PC-9 (cell line): ENCODE results near the gene SC5D. TPM values are rescaled to one million over a fixed set of nuclear protein-coding genes. Genes with fewer than 3 reads are reported as not detected.

Experiments used
- BruUV-seq: library from RNA; stranded (reverse); fragments of 400-500 nt; replicated peaks from 2 replicates; lab custom pipeline; 2021; lab: Mats Ljungman, UMichigan
- CTCF ChIA-PET: fragments of 300-600 bp; sonication (Branson Sonifier 250); formaldehyde crosslinking; loops from one replicate; lab custom pipeline; 2022; ENCODE audit warnings: antibody characterized with exemption; lab: Charles Lee
- POLR2A ChIA-PET: fragments of 300-600 bp; sonication (Branson Sonifier 250); formaldehyde crosslinking; loops from one replicate; lab custom pipeline; 2022; ENCODE audit warnings: antibody characterized with exemption; ENCODE audit not compliant: unreplicated experiment; lab: Charles Lee
- DNase-seq, 2 experiments: peaks; one replicate each; pipeline versions ENCODE4 v3.0.0 to v3.0.0-alpha.2; 2015 to 2022; ENCODE audit warnings: mixed read lengths in 1 of 2
- H2AFZ ChIP-seq: fragments of 200-600 bp; sonication (generic); 2 replicates; pipeline ENCODE4 v1.8.1; 2017; ENCODE audit warnings: antibody characterized with exemption
- H3F3A ChIP-seq: fragments of 200-600 bp; sonication (generic); 2 replicates; pipeline ENCODE4 v1.8.1; 2017; ENCODE audit warnings: antibody characterized with exemption, mild to moderate bottlenecking, low read depth; ENCODE audit not compliant: insufficient read depth
- H3K27ac ChIP-seq: fragments of 200-600 bp; sonication (generic); 2 replicates; pipeline ENCODE4 v1.6.1; 2016; ENCODE audit warnings: mixed run types
- H3K27me3 ChIP-seq: fragments of 200-600 bp; sonication (generic); 2 replicates; pipeline ENCODE4 v1.6.1; 2016; ENCODE audit warnings: low read depth, mixed run types; ENCODE audit not compliant: insufficient read depth
- H3K36me3 ChIP-seq: fragments of 200-600 bp; sonication (generic); 2 replicates; pipeline ENCODE4 v1.6.1; 2016; ENCODE audit warnings: low read depth, mixed run types
- H3K4me1 ChIP-seq: fragments of 200-600 bp; sonication (generic); replicated peaks from 2 replicates; pipeline ENCODE4 v1.6.1; 2016; ENCODE audit warnings: mixed run types; ENCODE audit not compliant: insufficient read depth
- H3K4me2 ChIP-seq: fragments of 200-600 bp; sonication (generic); 2 replicates; pipeline ENCODE4 v1.6.1; 2017; ENCODE audit warnings: mixed run types
- H3K4me3 ChIP-seq: fragments of 200-600 bp; sonication (generic); 2 replicates; pipeline ENCODE4 v1.6.1; 2016; ENCODE audit warnings: mixed run types
- H3K79me2 ChIP-seq: fragments of 200-600 bp; sonication (generic); 2 replicates; pipeline ENCODE4 v1.6.1; 2017; ENCODE audit warnings: low read depth, mixed run types
- H3K9me2 ChIP-seq: fragments of 200-600 bp; sonication (generic); 2 replicates; pipeline ENCODE4 v1.8.1; 2017; ENCODE audit warnings: mild to moderate bottlenecking; ENCODE audit not compliant: insufficient read depth
- H3K9me3 ChIP-seq: fragments of 200-600 bp; sonication (generic); 2 replicates; pipeline ENCODE4 v1.8.1; 2016; ENCODE audit warnings: low read depth; ENCODE audit not compliant: insufficient read depth
- H4K20me1 ChIP-seq: fragments of 200-600 bp; sonication (generic); 2 replicates; pipeline ENCODE4 v1.8.1; 2017; ENCODE audit not compliant: insufficient read depth
- EZH2 ChIP-seq: fragments of 200-600 bp; sonication (generic); IDR thresholded peaks from 2 replicates; pipeline ENCODE4 v1.8.0; 2017; ENCODE audit warnings: antibody characterized with exemption, low read depth
- intact Hi-C: fragments of 100-400 bp; cut with micrococcal nuclease; formaldehyde crosslinking; loops from one replicate; pipeline ENCODE4 v1.10.0; 2022; ENCODE audit not compliant: unreplicated experiment
- total RNA-seq: library from RNA; stranded (reverse); gene quantifications from 2 replicates; pipeline ENCODE4 v1.2.3, GENCODE V29; 2021
- TF ChIP-seq, protein P1 (sequence below): fragments of 200-600 bp; sonication (generic); conservative IDR thresholded peaks from 2 replicates; pipeline ENCODE4 v1.6.1; 2017; ENCODE audit warnings: mixed run types, antibody characterized with exemption, mild to moderate bottlenecking, moderate library complexity

The SC5D gene
- total RNA-seq, 1 experiment from 2014 or later = 16.9 TPM

DNA sequence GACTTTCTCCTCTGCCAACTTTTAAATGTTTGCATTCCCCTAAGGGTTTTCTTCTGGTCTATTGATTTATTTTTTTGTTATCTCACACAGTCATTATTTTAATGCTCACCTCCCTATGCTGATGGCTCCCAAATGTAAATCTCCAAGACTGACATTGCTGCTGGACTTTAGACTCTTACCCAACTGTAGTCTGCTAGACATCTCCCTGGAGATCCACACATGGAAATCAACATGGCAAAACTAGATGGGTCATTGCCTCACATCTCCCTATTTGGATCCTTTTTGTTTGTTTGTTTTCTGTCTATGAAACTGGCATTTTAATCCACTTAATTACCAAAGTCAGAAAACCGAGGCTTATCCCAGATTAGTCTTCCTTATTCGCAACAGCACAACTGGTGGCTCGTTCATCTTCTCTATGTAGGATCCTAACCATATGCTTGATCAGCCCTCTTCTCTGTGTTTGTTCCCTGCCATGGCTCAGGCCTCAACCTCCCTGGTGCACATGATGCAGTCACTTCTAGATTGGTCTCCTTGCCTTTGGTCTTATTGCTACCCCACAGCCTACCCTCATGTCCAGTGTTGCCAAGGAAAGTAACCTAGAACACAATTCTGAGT lies 37.3 kb downstream of the SC5D start:
- Histone ChIP-seq H3K4me1 (no peaks in the 10 kb centered on the region), H3F3A (no peaks in the 10 kb centered on the region), H3K79me2 (no peaks in the 10 kb centered on the region), H4K20me1 (no peaks in the 10 kb centered on the region), H3K27me3 (peaks cover 83% of the 10 kb centered on the region), H3K9me2 (no peaks in the 10 kb centered on the region), H3K9me3 (no peaks in the 10 kb centered on the region), H3K36me3 (no peaks in the 10 kb centered on the region), H3K27ac (no peak overlapping the region), H3K4me3 (no peak overlapping the region), H3K4me2 (no peak overlapping the region), H2AFZ (no peak overlapping the region)
- ChIA-PET CTCF (no interaction called here), POLR2A (no interaction called here)
- no TSS peak for BruUV-seq
- no peak for DNase-seq
- TF ChIP-seq EZH2 = no peak
- TF ChIP-seq, protein P1, sequence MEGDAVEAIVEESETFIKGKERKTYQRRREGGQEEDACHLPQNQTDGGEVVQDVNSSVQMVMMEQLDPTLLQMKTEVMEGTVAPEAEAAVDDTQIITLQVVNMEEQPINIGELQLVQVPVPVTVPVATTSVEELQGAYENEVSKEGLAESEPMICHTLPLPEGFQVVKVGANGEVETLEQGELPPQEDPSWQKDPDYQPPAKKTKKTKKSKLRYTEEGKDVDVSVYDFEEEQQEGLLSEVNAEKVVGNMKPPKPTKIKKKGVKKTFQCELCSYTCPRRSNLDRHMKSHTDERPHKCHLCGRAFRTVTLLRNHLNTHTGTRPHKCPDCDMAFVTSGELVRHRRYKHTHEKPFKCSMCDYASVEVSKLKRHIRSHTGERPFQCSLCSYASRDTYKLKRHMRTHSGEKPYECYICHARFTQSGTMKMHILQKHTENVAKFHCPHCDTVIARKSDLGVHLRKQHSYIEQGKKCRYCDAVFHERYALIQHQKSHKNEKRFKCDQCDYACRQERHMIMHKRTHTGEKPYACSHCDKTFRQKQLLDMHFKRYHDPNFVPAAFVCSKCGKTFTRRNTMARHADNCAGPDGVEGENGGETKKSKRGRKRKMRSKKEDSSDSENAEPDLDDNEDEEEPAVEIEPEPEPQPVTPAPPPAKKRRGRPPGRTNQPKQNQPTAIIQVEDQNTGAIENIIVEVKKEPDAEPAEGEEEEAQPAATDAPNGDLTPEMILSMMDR = no peak
- intact Hi-C loops = loop anchor here (10.0 kb wide), 1 partner anchor 125 kb away; the partner anchor contains the start of genes SORL1 and SORL1-AS1

DNA sequence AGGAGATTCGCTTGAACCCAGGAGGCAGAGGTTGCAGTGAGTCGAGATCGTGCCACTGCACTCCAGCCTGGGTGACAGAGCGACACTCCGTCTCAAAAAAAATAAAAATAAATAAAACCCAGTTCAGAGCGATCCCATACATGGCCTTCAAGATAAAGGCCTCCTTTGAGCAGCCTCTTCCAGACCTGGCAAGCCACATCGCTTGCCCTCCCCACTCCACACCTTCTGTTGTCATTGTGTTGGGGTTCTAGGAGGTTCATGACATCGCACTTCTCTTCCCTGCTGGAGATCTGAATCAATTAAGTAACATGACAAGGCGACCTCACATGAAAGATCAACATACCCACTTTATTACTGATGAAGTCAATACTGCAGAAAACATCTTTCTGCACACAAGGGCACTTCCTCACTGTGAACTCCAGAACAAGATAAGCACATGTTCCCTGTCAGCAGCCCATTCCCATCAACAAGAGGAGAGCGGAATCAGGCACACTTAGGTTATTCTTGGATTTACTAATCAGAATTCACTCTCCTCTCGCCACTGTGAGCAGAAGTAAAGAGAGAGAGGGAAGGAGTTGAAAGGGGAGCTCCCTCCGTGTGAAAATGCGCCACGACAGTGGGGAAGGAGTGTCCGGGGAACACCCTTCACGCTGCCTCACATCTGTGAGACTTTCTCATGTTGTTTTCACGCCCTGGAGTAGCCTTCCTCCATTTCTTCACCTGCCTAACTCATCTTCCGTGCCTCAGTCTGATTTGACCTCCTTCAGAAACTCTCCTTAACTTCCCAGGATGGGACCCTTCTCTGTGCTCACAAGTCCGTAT lies 38.3 kb downstream of the SC5D start:
- no TSS peak for BruUV-seq
- peaks cover 87% of the 10 kb centered on the region for H3K27me3 ChIP-seq

GRCh38 chr11:121334973-121335710 lies 42.6 kb downstream of the SC5D start:
- H3K4me3 ChIP-seq = no peak overlapping the region
- peaks cover 96% of the 10 kb centered on the region for H3K27me3 ChIP-seq
- no TSS peak for BruUV-seq
- no peak overlapping the region for H2AFZ ChIP-seq
- no peak overlapping the region for H3K27ac ChIP-seq
- H3K4me2 ChIP-seq = no peak overlapping the region
- no peaks in the 10 kb centered on the region for H3K4me1 ChIP-seq
- CTCF ChIA-PET = no interaction called here
- H3F3A ChIP-seq = no peaks in the 10 kb centered on the region
- POLR2A ChIA-PET = no interaction called here
- H3K9me2 ChIP-seq = no peaks in the 10 kb centered on the region
- no peaks in the 10 kb centered on the region for H3K36me3 ChIP-seq
- H3K79me2 ChIP-seq = no peaks in the 10 kb centered on the region
- TF ChIP-seq, protein P1 = peak; percentile 43; the same call in 1 of the 2 replicates
- no peak for TF ChIP-seq EZH2
- intact Hi-C loops = no loop called here
- no peaks in the 10 kb centered on the region for H3K9me3 ChIP-seq
- no peak for DNase-seq
- H4K20me1 ChIP-seq = no peaks in the 10 kb centered on the region

More for the DNA sequence above, 38.3 kb downstream of the SC5D start:
- Histone ChIP-seq H2AFZ (no peak overlapping the region), H4K20me1 (no peaks in the 10 kb centered on the region), H3K4me1 (no peaks in the 10 kb centered on the region), H3K4me2 (no peak overlapping the region), H3K9me3 (no peaks in the 10 kb centered on the region), H3K79me2 (no peaks in the 10 kb centered on the region), H3K9me2 (no peaks in the 10 kb centered on the region), H3K27ac (no peak overlapping the region), H3F3A (no peaks in the 10 kb centered on the region), H3K4me3 (no peak overlapping the region), H3K36me3 (no peaks in the 10 kb centered on the region)
- ChIA-PET POLR2A (no interaction called here), CTCF (no interaction called here)
- no peak for DNase-seq
- intact Hi-C loops = no loop called here
- TF ChIP-seq, protein P1 = no peak
- TF ChIP-seq EZH2 = no peak
